AG10803 (cell line): ENCODE results near the gene A2M.

Experiments used
- DNase-seq: peaks from one replicate; pipeline ENCODE4 v3.0.0; 2010; ENCODE audit warnings: low read depth
- H3K4me3 ChIP-seq: 2 replicates; pipeline ENCODE4 v1.5.1; 2011; ENCODE audit warnings: mild to moderate bottlenecking, low read length, control low read depth
- TF ChIP-seq, protein P1 (sequence below): conservative IDR thresholded peaks from 2 replicates; pipeline ENCODE4 v1.5.1; 2011; ENCODE audit warnings: mild to moderate bottlenecking, low read length, control low read depth, inconsistent platforms

Gene A2M

DNA sequence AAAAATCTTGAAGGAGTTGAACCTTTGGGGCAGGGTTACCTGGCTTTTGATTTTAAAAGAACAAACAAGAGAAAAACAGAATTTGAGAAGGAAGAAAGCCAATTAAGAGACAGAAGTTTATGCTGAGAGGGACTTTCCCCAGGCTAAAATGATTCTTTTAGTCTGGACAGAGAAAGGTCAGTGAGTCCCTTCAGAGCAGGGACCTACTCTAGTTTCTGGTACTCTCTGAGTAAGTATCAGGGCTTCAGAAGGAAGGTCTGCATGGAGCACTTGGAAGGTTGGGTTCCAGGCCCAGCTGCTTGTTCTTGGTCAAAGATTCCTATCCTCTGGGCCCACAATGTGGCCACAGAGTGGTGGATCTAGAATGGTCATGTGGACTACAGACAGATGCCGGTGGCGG is 66.8 kb downstream of the A2M start:
- no peak overlapping the region for H3K4me3 ChIP-seq
- no peak for DNase-seq
- TF ChIP-seq, protein P1, sequence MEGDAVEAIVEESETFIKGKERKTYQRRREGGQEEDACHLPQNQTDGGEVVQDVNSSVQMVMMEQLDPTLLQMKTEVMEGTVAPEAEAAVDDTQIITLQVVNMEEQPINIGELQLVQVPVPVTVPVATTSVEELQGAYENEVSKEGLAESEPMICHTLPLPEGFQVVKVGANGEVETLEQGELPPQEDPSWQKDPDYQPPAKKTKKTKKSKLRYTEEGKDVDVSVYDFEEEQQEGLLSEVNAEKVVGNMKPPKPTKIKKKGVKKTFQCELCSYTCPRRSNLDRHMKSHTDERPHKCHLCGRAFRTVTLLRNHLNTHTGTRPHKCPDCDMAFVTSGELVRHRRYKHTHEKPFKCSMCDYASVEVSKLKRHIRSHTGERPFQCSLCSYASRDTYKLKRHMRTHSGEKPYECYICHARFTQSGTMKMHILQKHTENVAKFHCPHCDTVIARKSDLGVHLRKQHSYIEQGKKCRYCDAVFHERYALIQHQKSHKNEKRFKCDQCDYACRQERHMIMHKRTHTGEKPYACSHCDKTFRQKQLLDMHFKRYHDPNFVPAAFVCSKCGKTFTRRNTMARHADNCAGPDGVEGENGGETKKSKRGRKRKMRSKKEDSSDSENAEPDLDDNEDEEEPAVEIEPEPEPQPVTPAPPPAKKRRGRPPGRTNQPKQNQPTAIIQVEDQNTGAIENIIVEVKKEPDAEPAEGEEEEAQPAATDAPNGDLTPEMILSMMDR: no peak

GRCh38 chr12:9047105-9047504 is 68.6 kb downstream of the A2M start:
- DNase-seq: no peak
- TF ChIP-seq, protein P1: no peak
- no peak overlapping the region for H3K4me3 ChIP-seq

- TF ChIP-seq, protein P1: no peak
- no peak overlapping the region for H3K4me3 ChIP-seq
- no peak for DNase-seq
Observed at GRCh38 chr12:9043766-9044165, 72.0 kb downstream of the A2M start.

- peak; percentile 30 for DNase-seq
- H3K4me3 ChIP-seq: no peak overlapping the region
- TF ChIP-seq, protein P1: no peak
Observed at GRCh38 chr12:9041321-9041720, 74.4 kb downstream of the A2M start.

- no peak overlapping the region for H3K4me3 ChIP-seq
- no peak for DNase-seq
- TF ChIP-seq, protein P1: no peak
Observed at GRCh38 chr12:9040484-9041186, 75.1 kb downstream of the A2M start.

DNA sequence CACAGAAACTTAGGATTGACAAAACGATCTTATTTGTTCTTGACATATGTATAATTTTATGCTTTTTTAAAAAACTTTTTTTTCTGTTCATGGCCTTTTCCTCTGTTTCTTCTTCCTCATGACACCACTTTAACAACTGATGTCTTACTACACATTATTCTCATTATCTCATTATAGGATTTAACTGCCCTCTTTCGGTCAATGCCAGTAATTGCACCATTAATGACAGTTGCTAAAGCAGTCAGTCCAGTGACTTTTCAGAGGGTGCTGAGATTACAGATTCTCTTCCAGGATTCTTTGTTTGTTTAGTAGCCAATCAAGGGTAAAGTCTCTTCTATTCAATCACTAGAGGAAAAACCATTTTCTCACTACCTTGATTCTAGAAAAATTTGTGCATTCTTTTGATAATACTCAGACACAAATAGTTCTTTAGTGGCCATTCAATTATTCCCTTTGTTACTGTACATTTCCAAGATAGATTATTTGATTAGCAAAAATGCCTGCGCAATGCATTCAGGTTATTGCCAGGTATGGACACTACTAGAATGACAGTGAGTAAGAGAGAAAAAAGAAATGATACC is 76.2 kb downstream of the A2M start:
- DNase-seq: peak; percentile 47
- H3K4me3 ChIP-seq: no peak overlapping the region
- TF ChIP-seq, protein P1: peak; percentile 72

DNA sequence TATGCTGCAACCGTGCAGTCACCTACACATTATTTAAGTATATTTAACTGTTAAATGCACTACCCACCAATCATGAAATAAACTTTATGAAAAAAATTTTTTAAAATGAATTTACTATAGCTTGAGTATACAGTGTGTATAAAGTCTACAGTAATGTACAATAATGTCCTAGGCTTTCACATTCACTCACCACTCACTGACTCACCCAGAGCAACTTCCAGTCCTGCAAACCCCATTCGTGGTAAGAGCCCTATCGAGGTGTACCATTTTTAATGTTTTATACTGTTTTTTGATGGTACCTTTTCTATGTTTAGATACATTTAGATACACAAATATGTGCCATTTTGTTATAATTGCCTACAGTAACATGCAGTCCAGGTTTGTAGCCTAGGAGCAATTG is 78.3 kb downstream of the A2M start:
- no peak overlapping the region for H3K4me3 ChIP-seq
- TF ChIP-seq, protein P1: no peak
- DNase-seq: no peak
